Ectodermal cell (in vitro differentiated cells): ENCODE measurements around the gene SAMHD1.

ENCODE experiments used
- H3K27ac ChIP-seq: 2 replicates; pipeline ENCODE4 v1.7.0; 2013; ENCODE audit warnings: mild to moderate bottlenecking, low read depth, low read length; ENCODE audit not compliant: insufficient read depth, poor library complexity, severe bottlenecking
- H3K27me3 ChIP-seq: 2 replicates; pipeline ENCODE4 v1.7.0; 2013; ENCODE audit warnings: mild to moderate bottlenecking, low read length; ENCODE audit not compliant: insufficient read depth, control insufficient read depth, poor library complexity, severe bottlenecking
- H3K36me3 ChIP-seq: one replicate; pipeline ENCODE4 v1.7.0; 2013; ENCODE audit warnings: low read length; ENCODE audit not compliant: control insufficient read depth, insufficient read depth
- H3K4me1 ChIP-seq: one replicate; pipeline ENCODE4 v1.7.0; 2013; ENCODE audit warnings: low read length; ENCODE audit not compliant: control insufficient read depth, insufficient read depth
- H3K4me3 ChIP-seq: 2 replicates; pipeline ENCODE4 v1.7.0; 2013; ENCODE audit warnings: low read depth, low read length, control low read depth; ENCODE audit not compliant: insufficient read depth
- H3K9me3 ChIP-seq: 2 replicates; pipeline ENCODE4 v1.7.0; 2013; ENCODE audit warnings: mild to moderate bottlenecking, low read length, moderate library complexity; ENCODE audit not compliant: control insufficient read depth
- WGBS, 2 experiments: methylation state at CpG; one replicate each; pipeline ENCODE4 v1.1.7; 2013; ENCODE audit warnings: missing lambda C conversion rate in 2 of 2; 5-methylcytosine and 5-hydroxymethylcytosine counted together

SAMHD1 gene

DNA sequence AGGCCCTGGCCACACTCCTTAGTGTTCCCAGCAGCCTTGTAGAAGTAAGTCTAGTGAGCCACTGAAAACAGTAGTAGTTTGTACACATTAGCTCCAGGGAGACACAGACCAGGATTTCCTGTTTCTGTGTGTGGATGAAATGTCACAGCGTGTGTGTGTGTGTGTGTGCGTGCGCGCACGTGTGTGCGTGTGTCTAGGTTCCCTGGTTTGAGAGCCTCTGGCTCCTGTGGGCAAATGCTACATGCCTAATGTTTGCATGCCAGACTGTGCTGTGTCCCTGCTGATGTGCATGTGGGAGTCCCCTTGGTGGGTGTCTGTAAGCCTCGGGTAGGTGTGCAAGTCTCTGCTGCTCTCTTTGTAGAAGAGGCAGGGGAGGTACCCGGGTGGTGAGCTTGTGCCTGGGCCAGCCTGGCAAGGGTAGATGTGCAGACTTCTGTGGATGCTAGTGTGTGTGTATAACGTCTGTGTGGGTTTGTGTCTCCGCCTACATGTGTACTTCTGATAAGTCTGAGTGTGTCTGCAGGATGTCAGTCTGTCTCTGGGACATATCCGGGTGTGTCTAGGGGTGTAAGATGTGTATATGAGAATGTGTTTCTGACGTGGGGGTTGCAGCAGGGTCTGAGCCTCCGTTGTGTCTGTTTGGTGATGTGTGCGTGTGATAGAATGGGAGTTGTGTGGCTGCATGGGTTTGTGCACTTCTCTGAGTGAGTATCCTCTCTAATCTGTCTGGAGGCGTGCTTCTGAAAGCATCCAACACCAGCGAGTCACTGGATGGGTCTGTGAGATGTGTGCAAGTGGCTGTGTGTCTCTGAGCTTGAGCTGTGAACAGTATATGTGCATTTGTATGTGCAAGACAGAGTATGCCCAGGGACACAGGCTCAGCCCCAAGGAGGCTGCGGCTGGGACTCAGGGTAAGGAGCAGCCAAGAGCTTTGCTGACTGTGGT, 94.5 kb downstream of the SAMHD1 start:
- Histone ChIP-seq H3K27ac (no peak overlapping the region), H3K4me3 (no peak overlapping the region), H3K9me3 (no peaks in the 10 kb centered on the region), H3K4me1 (peaks cover 17% of the 10 kb centered on the region), H3K36me3 (peaks cover 12% of the 10 kb centered on the region), H3K27me3 (no peaks in the 10 kb centered on the region)
- WGBS, 2 experiments = 89 to 92% methylated on average over 17 of the region's 17 CpGs

DNA sequence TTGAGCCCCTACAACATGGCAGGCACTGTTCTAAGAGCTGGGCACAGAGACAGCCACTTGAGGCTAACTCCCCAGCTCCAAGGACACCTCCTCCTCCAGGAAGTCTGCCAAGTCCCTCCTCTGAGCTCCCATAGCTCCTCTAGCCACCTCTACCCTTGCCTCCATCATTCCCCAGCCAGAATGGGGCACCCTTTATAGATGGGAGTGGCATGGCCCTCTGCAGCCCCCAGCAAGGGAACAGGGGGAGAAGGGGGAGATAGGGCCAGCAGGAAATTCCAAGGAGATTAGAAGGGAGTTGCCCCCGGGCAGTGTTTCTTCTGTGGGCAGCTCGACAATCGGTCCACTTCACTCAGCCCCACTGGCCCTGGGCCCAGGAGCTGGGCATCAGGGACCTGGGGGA, 95.3 kb downstream of the SAMHD1 start:
- 92% methylated on average over 3 of the region's 3 CpGs for WGBS, 2 experiments
- Histone ChIP-seq H3K4me1 (peaks cover 9% of the 10 kb centered on the region), H3K9me3 (no peaks in the 10 kb centered on the region), H3K27ac (no peak overlapping the region), H3K36me3 (peaks cover 12% of the 10 kb centered on the region), H3K4me3 (no peak overlapping the region), H3K27me3 (no peaks in the 10 kb centered on the region)

DNA sequence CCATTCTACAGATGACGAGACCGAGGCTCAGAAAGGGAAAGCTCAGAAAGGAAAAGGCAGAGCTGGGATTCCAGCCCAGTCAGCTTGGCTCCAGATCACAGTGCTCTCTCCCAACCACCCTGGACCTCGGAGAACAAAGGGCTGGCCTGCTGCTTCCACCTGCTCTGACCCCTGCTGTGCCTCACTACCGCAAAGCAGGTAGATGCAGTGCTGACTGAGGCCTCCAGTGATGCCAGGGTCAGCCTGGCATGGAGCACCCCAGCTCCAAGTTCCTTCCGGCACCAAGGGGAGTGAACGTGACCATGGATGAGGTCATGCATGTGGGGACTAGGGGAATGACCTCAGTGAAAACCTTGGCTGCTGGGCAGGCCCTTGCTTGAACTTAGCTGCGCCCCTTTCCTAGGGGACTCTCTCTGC, 96.3 kb downstream of the SAMHD1 start:
- Histone ChIP-seq H3K27me3 (no peaks in the 10 kb centered on the region), H3K4me3 (no peak overlapping the region), H3K36me3 (peaks cover 12% of the 10 kb centered on the region), H3K9me3 (peaks cover 3% of the 10 kb centered on the region), H3K27ac (no peak overlapping the region), H3K4me1 (no peaks in the 10 kb centered on the region)
- 89 to 90% methylated on average over 7 of the region's 7 CpGs for WGBS, 2 experiments

DNA sequence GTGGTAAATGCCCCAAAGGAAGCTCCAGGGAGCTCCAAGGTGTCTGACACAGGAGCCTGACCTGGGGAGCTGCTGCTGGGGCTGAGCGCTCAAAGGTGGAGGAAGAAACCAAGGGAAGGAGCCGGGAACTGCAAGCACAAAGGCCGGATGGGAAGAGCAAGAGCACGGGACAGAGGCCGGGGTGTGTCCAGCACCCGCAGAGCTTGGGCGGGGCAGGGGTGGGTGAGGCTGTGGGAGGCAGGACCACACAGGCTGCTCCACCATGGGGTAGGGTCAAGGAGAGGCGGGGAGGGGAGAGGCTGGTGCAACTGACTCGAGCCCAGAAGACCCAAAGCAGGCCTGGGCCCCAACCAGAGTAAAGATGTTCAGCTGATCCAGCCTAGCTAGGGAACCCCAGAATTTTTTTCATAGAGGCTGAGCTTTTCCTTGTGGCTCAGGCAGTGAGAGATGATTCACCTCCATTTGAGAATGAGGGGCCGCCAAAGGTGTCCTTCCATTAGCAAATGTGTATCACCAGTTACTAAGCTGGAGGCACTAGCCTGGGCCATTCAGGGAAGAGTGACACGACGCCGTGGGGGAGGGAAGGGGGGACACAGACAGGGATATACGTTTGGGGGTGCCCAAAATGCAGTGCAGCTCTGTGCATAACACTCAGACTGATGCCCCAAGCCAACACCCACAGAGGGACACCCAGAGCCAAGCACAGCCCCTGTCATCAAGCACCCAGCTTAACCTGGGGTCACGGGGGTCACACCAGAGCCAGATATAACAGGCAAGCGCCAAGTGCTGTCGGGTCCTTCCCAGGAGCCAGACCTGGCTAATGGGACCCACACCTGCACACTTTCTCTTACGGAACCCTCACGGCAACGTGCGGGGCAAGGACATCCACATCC, 96.9 kb downstream of the SAMHD1 start:
- no peak overlapping the region for H3K27ac ChIP-seq
- no peak overlapping the region for H3K4me3 ChIP-seq
- H3K36me3 ChIP-seq = peaks cover 11% of the 10 kb centered on the region
- H3K27me3 ChIP-seq = no peaks in the 10 kb centered on the region
- no peaks in the 10 kb centered on the region for H3K4me1 ChIP-seq
- 81 to 83% methylated on average over 21 of the region's 21 CpGs for WGBS, 2 experiments
- H3K9me3 ChIP-seq = peaks cover 3% of the 10 kb centered on the region

DNA sequence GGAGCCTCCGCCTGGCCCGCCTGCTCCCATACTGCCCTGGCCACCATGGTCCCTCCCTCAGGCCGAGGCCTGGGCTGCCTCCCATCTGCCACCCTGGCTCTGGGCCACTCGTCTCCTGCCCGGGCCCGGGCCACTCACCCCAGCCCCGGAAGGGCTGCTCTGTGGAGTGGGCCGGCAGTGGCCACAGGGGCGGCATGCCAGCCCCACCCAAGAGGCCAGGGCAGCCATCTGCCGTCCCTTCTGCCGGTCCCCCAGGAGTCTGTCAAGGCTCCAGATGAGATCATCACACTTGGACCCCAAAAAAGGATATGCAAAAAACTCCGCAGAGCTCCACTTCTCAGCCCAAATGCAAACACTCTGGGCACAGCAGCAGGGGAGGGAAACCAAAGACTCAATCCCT, 99.3 kb downstream of the SAMHD1 start:
- Histone ChIP-seq H3K9me3 (peaks cover 3% of the 10 kb centered on the region), H3K36me3 (peaks cover 6% of the 10 kb centered on the region), H3K4me3 (no peak overlapping the region), H3K27me3 (no peaks in the 10 kb centered on the region), H3K27ac (no peak overlapping the region), H3K4me1 (no peaks in the 10 kb centered on the region)
- 93 to 95% methylated on average over 12 of the region's 12 CpGs for WGBS, 2 experiments

DNA sequence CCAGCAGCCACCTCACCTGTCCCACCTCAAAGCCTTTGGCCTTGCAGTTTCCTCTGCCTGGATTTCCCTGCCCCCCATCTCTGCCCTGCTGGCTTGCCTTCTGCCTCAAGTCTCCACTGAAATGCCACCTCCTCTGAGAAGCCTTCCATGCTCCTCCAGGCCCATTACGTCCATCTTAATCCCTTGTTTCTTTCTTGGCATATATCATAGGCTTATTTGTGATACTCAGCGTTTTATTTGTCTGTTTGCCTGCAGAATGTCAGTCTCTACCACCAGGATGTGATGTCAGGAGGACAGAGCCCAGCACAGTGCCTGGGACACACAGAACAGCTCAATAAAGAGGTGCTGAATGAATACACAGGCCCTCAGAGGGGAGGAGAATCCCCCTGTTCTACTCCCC, 100.0 kb downstream of the SAMHD1 start:
- Histone ChIP-seq H3K36me3 (peaks cover 6% of the 10 kb centered on the region), H3K4me1 (peaks cover under 1% of the 10 kb centered on the region), H3K9me3 (peaks cover 3% of the 10 kb centered on the region), H3K4me3 (no peak overlapping the region), H3K27ac (no peak overlapping the region), H3K27me3 (no peaks in the 10 kb centered on the region)
- 95 to 98% methylated on average over 2 of the region's 2 CpGs for WGBS, 2 experiments

DNA sequence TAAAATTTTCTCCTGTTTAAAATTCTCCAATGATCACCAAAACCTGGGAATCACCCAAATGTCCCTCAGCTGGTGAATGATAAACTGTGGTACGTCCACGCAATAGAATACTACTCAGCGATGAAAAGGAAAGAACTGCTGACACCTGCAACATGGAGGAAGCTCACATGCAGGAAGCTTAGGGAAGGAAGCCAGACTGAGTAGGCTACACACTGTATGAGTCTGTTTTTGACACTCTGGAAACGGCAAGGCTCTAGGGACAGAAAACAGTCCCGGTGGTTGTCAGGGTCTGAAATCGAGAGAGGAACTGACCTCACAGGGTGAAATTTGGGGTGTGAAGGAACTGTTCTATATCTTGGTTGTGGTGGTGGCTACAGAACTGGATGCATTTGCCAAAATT, 100.7 kb downstream of the SAMHD1 start:
- Histone ChIP-seq H3K27me3 (no peaks in the 10 kb centered on the region), H3K4me3 (no peak overlapping the region), H3K36me3 (peaks cover 6% of the 10 kb centered on the region), H3K4me1 (peaks cover 8% of the 10 kb centered on the region), H3K9me3 (peaks cover 3% of the 10 kb centered on the region), H3K27ac (no peak overlapping the region)
- 96% methylated on average over 6 of the region's 6 CpGs for WGBS, 2 experiments

DNA sequence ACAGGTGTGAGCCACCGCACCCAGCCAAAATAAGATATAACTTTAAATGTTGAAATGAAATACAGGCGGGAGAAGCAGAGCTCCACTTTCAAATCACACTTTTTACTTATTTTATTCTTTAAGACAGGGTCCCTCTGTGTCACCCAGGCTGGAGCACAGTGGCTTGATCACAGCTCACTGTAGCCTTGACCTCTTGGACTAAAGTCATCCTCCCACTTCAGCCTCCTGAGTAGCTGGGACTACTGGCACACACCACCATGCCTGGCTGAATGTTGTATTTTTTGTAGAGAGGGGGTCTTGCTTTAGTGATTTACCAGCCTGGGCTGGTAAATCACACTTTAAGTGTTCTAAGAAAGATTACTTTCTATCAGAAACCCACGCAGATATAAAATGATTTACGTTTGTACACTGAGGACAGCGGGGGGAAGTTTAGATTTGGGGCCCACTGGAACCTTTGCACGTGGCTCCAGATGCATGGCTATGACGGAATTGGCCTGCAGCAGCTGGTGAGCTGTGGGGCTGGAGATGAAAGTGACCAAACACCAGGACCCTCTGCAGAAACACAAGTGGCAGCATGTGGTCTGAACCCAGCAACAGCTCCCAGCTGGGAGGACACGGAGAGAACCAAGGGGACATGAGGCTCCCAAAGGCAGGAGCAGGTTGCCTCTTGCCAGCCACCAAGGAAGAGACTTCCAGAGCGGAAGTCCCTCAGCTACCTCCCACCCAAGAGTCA, 102.0 kb downstream of the SAMHD1 start:
- H3K27ac ChIP-seq = no peak overlapping the region
- peaks cover 6% of the 10 kb centered on the region for H3K36me3 ChIP-seq
- H3K4me1 ChIP-seq = peaks cover 15% of the 10 kb centered on the region
- peaks cover 3% of the 10 kb centered on the region for H3K9me3 ChIP-seq
- no peaks in the 10 kb centered on the region for H3K27me3 ChIP-seq
- WGBS, 2 experiments = 94 to 95% methylated on average over 9 of the region's 9 CpGs
- no peak overlapping the region for H3K4me3 ChIP-seq

DNA sequence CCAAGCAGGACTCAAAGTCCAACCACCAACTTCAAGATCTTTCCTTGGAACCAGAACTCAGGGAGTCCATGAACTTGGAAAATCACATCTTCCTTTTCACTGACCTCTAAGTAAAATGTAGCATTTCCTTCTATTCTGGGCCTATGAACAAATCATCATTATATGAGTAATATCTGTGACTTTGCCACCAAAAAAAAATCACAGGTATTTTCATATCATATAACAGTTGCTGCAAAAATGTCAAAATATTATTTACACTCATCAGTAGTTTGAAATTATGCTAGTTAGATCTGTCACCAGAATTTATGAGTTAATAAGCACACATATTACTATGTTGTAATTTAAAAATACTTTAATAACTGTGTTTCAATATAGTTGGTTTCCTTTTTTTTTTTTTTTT, 102.8 kb downstream of the SAMHD1 start:
- H3K4me3 ChIP-seq = no peak overlapping the region
- peaks cover 2% of the 10 kb centered on the region for H3K36me3 ChIP-seq
- H3K9me3 ChIP-seq = peaks cover 3% of the 10 kb centered on the region
- peaks cover 15% of the 10 kb centered on the region for H3K4me1 ChIP-seq
- no peaks in the 10 kb centered on the region for H3K27me3 ChIP-seq
- no peak overlapping the region for H3K27ac ChIP-seq
